Dermis lymphatic vessel endothelial cell (primary cell): ENCODE results near the gene CADPS. TPM values are rescaled to one million over a fixed set of nuclear protein-coding genes. Genes with fewer than 3 reads are reported as not detected.

ENCODE experiments used
- total RNA-seq: library from RNA; depleted of rRNA; stranded (reverse); fragments of >200 nt; gene quantifications from 2 replicates; pipeline ENCODE4 v1.2.1, GENCODE V29; 2014

CADPS gene
- total RNA-seq, result not detected in 2 replicates

DNA sequence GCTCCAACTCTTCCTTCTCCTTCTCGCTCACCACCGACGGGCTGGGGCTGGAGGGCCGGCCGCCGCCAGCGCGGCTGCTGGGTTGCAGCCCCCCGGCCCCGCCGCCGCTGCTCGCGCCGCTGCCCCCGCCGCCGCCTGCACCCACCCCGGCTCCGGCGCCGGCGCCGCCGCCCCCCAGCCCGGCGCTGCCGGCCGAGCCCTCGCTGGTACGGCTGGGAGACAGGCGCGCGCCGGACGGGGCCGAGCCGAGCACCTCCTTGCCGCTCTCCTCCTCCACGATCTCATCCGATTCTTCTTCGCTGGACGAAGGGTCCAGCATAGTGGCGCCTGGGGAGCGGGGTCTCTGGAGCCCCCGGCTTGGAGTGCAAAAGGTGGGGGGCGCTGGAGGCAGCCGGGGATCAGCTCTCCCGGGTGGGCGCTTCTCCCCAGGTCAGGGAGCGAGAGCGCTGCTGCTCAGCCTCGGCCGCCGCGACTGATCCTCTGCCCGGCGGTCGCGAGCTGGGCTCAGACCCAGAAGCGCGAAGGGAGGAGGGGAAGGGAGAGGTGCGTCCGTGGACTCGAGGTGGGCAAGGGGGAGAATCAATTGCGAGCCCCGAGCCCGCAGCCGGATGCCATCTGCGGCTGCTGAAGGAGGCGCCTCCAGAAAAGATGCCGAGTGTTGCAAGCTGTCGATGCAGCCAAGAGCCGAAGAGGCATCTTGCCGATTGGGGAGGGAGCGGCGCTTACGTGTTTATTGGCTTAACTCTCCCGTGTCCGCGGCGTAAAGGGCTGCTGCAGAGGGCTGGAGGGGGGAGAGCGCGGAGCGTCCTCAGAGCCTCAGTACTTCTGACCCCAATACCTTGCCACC is at the start of gene CADPS:
Gene CADPS (minus strand): TSS at position 706 of the 847 bp plus-strand sequence. CDS start 387 bp downstream, at position 319.

DNA sequence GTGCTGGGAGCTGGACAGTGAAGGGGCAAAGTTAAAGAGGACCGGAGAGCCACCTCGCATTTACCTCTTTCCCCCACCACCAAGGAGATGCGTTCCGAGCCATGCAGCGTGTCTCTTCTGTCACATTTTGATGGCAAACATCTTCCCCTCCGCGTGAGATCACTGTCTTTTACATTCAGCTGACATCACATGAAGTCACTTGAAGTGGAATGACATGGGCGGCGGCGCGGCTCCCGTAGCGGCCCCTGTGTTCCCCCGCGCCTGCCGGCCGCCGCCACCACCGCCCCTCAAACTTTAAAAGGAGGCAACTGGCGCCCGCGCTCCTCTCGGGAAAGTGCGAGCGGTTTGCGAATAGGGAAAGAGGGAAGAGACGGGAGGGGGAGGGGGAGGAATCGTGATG is 502.0 kb downstream of the CADPS start, which contains the start of gene FEZF2:
Gene FEZF2 (minus strand): TSS at position 336 of the 400 bp plus-strand sequence. CDS start 682 bp downstream, outside the sequence.

